Chondrocyte (in vitro differentiated cells): ENCODE data around the gene APH1A. TPM values are rescaled to one million over a fixed set of nuclear protein-coding genes. Genes with fewer than 3 reads are reported as not detected.

Experiments
- DNase-seq: peaks from one replicate; pipeline ENCODE4 v3.0.0; 2021; ENCODE audit warnings: mixed read lengths, low spot score
- H3K27ac Mint-ChIP-seq: one replicate; pipeline ENCODE4 v1.8.0; 2021; ENCODE audit warnings: mild to moderate bottlenecking, moderate library complexity, mixed read lengths; ENCODE audit not compliant: unreplicated experiment
- H3K27me3 Mint-ChIP-seq: 2 replicates; pipeline ENCODE4 v1.8.0; 2021; ENCODE audit warnings: low read depth, mixed read lengths
- H3K36me3 Mint-ChIP-seq: 2 replicates; pipeline ENCODE4 v1.8.0; 2021; ENCODE audit warnings: low read depth, mixed read lengths
- H3K4me1 Mint-ChIP-seq: 2 replicates; pipeline ENCODE4 v1.8.0; 2021; ENCODE audit warnings: low read depth, mild to moderate bottlenecking, mixed read lengths
- H3K4me3 Mint-ChIP-seq: one replicate; pipeline ENCODE4 v1.8.0; 2021; ENCODE audit warnings: mild to moderate bottlenecking, moderate library complexity, mixed read lengths; ENCODE audit not compliant: unreplicated experiment
- H3K9me3 Mint-ChIP-seq: 2 replicates; pipeline ENCODE4 v1.8.0; 2021; ENCODE audit warnings: low read depth, mixed read lengths
- total RNA-seq: library from RNA; stranded (reverse); gene quantifications from 3 replicates; pipeline ENCODE4 v1.2.1, GENCODE V29; 2021
- TF ChIP-seq, protein P1 (sequence below): fragments of 200-600 bp; sonication (generic); IDR thresholded peaks from 2 replicates; pipeline ENCODE4 v1.5.0; 2021; ENCODE audit warnings: antibody characterized with exemption, mild to moderate bottlenecking, moderate library complexity

APH1A gene
- total RNA-seq, 1 donor from 2014 or later, result 89.7 TPM

DNA sequence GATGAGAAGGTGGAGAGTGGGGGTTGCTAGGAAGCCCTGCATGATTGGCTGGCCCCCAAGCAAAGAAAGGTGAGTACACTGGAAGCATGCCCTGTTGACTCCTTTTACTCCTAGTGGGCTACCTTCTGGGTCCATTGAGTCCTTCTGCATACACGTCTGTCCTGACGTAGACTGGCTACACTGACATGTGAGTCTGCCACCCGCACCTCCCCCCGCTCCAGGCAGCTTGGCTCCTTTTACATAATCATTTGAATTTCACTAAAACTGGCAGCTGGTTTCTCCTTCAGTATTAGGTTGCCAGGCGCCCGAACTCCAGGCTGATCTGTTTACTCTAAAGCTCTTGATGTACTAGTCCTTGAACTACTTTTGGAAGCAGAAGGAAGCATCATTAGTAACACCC, 33.5 kb upstream of the APH1A start:
- Mint-ChIP-seq H3K27ac (no peak overlapping the region), H3K4me3 (no peak overlapping the region)

DNA sequence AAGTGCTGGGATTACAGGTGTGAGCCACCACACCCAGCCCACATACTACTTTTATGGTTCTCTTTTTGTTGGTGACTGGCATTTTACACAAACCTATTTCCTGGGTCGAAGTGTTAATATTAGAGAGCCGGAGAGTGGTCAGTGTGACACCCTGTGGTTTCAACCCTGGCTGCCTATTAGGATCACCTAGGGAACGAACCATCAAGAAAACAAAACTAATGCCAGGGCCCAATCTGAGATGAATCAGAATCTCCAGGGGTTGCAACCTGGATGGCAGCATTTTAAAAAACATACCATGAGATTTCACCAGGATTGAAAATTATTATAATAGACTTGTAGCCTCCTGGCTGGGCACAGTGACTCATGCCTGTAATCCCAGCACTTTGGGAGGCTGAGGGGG, 30.9 kb upstream of the APH1A start:
- TF ChIP-seq, protein P1, sequence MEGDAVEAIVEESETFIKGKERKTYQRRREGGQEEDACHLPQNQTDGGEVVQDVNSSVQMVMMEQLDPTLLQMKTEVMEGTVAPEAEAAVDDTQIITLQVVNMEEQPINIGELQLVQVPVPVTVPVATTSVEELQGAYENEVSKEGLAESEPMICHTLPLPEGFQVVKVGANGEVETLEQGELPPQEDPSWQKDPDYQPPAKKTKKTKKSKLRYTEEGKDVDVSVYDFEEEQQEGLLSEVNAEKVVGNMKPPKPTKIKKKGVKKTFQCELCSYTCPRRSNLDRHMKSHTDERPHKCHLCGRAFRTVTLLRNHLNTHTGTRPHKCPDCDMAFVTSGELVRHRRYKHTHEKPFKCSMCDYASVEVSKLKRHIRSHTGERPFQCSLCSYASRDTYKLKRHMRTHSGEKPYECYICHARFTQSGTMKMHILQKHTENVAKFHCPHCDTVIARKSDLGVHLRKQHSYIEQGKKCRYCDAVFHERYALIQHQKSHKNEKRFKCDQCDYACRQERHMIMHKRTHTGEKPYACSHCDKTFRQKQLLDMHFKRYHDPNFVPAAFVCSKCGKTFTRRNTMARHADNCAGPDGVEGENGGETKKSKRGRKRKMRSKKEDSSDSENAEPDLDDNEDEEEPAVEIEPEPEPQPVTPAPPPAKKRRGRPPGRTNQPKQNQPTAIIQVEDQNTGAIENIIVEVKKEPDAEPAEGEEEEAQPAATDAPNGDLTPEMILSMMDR, result no peak
- no peak overlapping the region for H3K4me3 Mint-ChIP-seq
- DNase-seq, result no peak
- peaks cover 16% of the 10 kb centered on the region for H3K36me3 Mint-ChIP-seq
- H3K4me1 Mint-ChIP-seq, result peaks cover 15% of the 10 kb centered on the region
- no peaks in the 10 kb centered on the region for H3K9me3 Mint-ChIP-seq
- no peaks in the 10 kb centered on the region for H3K27me3 Mint-ChIP-seq
- H3K27ac Mint-ChIP-seq, result no peak overlapping the region

More for the DNA sequence above, 33.5 kb upstream of the APH1A start:
- DNase-seq, result no peak
- no peaks in the 10 kb centered on the region for H3K9me3 Mint-ChIP-seq
- H3K4me1 Mint-ChIP-seq, result no peaks in the 10 kb centered on the region
- TF ChIP-seq, protein P1, result no peak
- H3K36me3 Mint-ChIP-seq, result peaks cover 16% of the 10 kb centered on the region
- no peaks in the 10 kb centered on the region for H3K27me3 Mint-ChIP-seq

GRCh38 chr1:150295476-150295875, 26.7 kb upstream of the APH1A start:
- DNase-seq, result no peak
- Mint-ChIP-seq H3K27ac (peak overlapping the region; percentile 65), H3K36me3 (peaks cover 6% of the 10 kb centered on the region), H3K9me3 (no peaks in the 10 kb centered on the region), H3K27me3 (no peaks in the 10 kb centered on the region), H3K4me1 (peaks cover 30% of the 10 kb centered on the region), H3K4me3 (peak overlapping the region; percentile 41)
- TF ChIP-seq, protein P1, result no peak

DNA sequence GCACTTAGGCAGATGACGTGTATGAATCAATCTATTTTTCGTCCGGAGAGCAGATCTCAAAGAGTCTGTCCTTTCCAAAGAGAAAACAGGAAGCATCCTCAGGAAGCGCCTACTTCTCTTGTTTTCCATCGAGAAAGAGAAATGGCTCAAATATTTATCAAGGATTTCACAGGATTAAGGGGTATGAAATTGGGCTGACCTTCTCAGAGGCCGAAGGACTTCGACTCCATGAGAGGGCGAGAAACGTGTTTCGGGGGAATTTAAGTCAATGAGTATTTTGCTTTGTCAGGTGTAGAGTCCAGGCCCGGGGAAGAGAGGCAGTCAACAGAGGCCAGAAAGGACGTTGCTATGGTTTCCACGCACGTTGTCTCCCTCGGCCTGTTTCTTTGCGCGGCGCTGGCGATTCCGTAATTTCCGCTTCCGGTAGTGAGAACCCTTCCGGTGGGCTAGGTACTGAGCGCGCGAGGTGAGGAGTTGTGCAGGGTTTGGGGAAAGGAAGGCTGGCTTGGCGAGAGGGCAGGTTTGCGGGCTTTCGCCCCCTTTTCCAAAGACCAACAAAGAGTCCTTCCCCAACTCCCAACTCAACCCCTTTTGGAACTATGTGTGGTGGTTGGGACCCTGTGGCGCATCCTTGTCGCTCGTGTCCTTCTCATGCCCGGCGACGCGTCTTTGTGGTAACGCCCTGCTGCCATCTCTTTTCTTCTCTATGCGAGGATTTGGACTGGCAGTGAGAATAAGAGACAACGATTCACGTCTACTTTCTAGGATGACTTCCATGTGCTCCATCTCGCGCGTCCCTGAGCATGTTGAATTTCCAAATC, 24.8 kb upstream of the APH1A start, which contains the start of gene MRPS21:
Gene MRPS21, plus strand, starts transcription at position 429 of the 821 bp plus-strand sequence. CDS start 506 bp downstream, outside the sequence.
- DNase-seq, result peak; percentile 95
- Mint-ChIP-seq H3K27me3 (no peaks in the 10 kb centered on the region), H3K9me3 (no peaks in the 10 kb centered on the region), H3K36me3 (peaks cover 6% of the 10 kb centered on the region), H3K4me1 (peaks cover 30% of the 10 kb centered on the region), H3K4me3 (peak within 1 kb of the TSS; percentile 93), H3K27ac (peak within 1 kb of the TSS; percentile 99)
- TF ChIP-seq, protein P1, result no peak

DNA sequence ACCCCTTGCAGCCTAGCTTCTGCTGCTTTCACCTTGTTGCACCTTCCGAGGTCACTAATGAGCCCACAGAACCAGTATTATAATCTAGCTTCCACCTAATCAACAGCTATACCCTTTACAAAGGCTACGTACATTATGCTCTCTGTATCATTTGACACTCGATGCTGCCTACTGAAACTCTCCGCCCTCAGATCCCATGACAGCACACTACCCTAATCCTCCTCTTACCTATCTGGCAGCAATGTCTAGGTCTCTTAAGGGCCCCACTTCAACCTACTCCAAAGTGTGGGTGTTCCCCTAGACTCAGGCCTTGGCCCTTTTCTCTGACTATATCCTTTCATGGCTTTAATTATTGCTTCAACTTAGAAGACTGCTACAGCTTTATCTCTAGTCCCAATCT, 20.0 kb upstream of the APH1A start:
- peaks cover 9% of the 10 kb centered on the region for H3K4me1 Mint-ChIP-seq
- no peak for DNase-seq
- TF ChIP-seq, protein P1, result no peak
- no peak overlapping the region for H3K4me3 Mint-ChIP-seq
- H3K36me3 Mint-ChIP-seq, result peaks cover 6% of the 10 kb centered on the region
- no peaks in the 10 kb centered on the region for H3K9me3 Mint-ChIP-seq
- H3K27ac Mint-ChIP-seq, result no peak overlapping the region
- H3K27me3 Mint-ChIP-seq, result no peaks in the 10 kb centered on the region
